ENCODE measurements around the gene FHOD3. TPM values are rescaled to one million over a fixed set of nuclear protein-coding genes. Genes with fewer than 3 reads are reported as not detected.

FHOD3 gene
- total and polyA plus RNA-seq, 2 of the 8 experiments (the other 6 are each of a cell fraction or from before 2014, with no cell fraction given): 9.7 to 10.5 TPM

GRCh38 chr18:36525913-36526312 lies 228.4 kb downstream of the FHOD3 start:
- H3K56ac ChIP-seq (replicated peaks; ENCODE audit: insufficient read length, low read depth, low read length): no peak overlapping the region
- H3K23me2 ChIP-seq (ENCODE audit: low read depth, low read length): 0 out of 2 replicates have a peak, but pooled peaks cover 2% of the 10 kb centered on the region
- no peaks in the 10 kb centered on the region for H3K36me3 ChIP-seq (ENCODE audit: control insufficient read depth in 2 of 4, insufficient read depth in 4 of 4, low read length in 3 of 4)
- no peak overlapping the region for H2AK5ac ChIP-seq (ENCODE audit: low read depth, low read length)
- H3K27me3 ChIP-seq (replicated peaks in 1 of 4; ENCODE audit: control insufficient read depth in 3 of 4, extremely low read depth in 1 of 4, insufficient read depth in 3 of 4, low read length in 3 of 4): no peaks in the 10 kb centered on the region
- DNase-seq (ENCODE audit: low read depth in 1 of 2, low spot score in 2 of 2) (no peak), FAIRE-seq (no peak)
- H2BK5ac ChIP-seq (ENCODE audit: low read depth, low read length): no peak overlapping the region
- no peak overlapping the region for H3K18ac ChIP-seq (ENCODE audit: extremely low read depth, low read length)
- H3K9me3 ChIP-seq (ENCODE audit: insufficient read depth in 2 of 2, low read depth in 1 of 2, low read length in 1 of 2): no peaks in the 10 kb centered on the region
- H3K14ac ChIP-seq (ENCODE audit: insufficient read length): no peak overlapping the region
- no peak overlapping the region for H3K27ac ChIP-seq (ENCODE audit: low read depth, low read length)
- no peaks in the 10 kb centered on the region for H3K79me2 ChIP-seq (ENCODE audit: control insufficient read depth in 1 of 2, insufficient read depth in 2 of 2, low read length in 2 of 2)
- H3K4ac ChIP-seq (replicated peaks; ENCODE audit: insufficient read length, low read depth, low read length): no peak overlapping the region
- no peak overlapping the region for H3K23ac ChIP-seq (ENCODE audit: insufficient read length)
- no peak overlapping the region for H2BK12ac ChIP-seq (ENCODE audit: low read depth, low read length)
- no peaks in the 10 kb centered on the region for H4K20me1 ChIP-seq (replicated peaks in 1 of 2; ENCODE audit: control insufficient read depth in 1 of 2, insufficient read depth in 2 of 2, low read length in 2 of 2)
- TF ChIP-seq CTCF (IDR thresholded peaks at IDR 0.05; ENCODE audit: control extremely low read depth in 1 of 3, insufficient read depth in 1 of 3, low read depth in 1 of 3, low read length in 3 of 3) (no peak), PHF8 (conservative IDR thresholded peaks at IDR 0.05; ENCODE audit: low read depth, low read length) (no peak), SRF (IDR thresholded peaks at IDR 0.05; ENCODE audit: low read depth, low read length) (no peak), MAX (IDR thresholded peaks at IDR 0.05) (no peak), EGR1 (IDR thresholded peaks at IDR 0.05; ENCODE audit: borderline replicate concordance, low read depth, low read length) (no peak), RAD21 (IDR thresholded peaks at IDR 0.05 in 1 of 2, conservative IDR thresholded peaks at IDR 0.05 in 1 of 2; ENCODE audit: low read depth in 2 of 2, low read length in 2 of 2) (no peak)
- no peak overlapping the region for H2BK120ac ChIP-seq (replicated peaks; ENCODE audit: low read depth, low read length)
- H2AFZ ChIP-seq (ENCODE audit: low read length): no peak overlapping the region
- H3K9ac ChIP-seq (replicated peaks in 1 of 4; ENCODE audit: extremely low read depth in 1 of 4, low read depth in 3 of 4, low read length in 3 of 4): no peak overlapping the region
- H3K4me3 ChIP-seq (ENCODE audit: extremely low read depth in 1 of 4, insufficient read depth in 2 of 4, low read depth in 3 of 4, low read length in 4 of 4): no peak overlapping the region
- H3K4me1 ChIP-seq (replicated peaks in 1 of 4; ENCODE audit: control insufficient read depth in 3 of 4, insufficient read depth in 4 of 4, low read length in 3 of 4): peaks cover 0 to 13% (median 3%) of the 10 kb centered on the region in 4 experiments; a peak in 4 of 7 replicates
- no peak overlapping the region for H2BK15ac ChIP-seq (ENCODE audit: low read length)
- no peak overlapping the region for H3K4me2 ChIP-seq (ENCODE audit: insufficient read depth in 1 of 2, low read depth in 2 of 2, low read length in 2 of 2)
- no peak overlapping the region for H4K91ac ChIP-seq (replicated peaks; ENCODE audit: insufficient read length, low read length)
- H4K5ac ChIP-seq (ENCODE audit: insufficient read length, low read depth, low read length): no peak overlapping the region
- POLR2A ChIA-PET (ENCODE audit: partially characterized antibody): no interaction called here
- CTCF ChIA-PET (ENCODE audit: partially characterized antibody): interaction anchor here (1.7 to 2.7 kb wide), 3 partner anchors 11 to 47 kb away, joined by 4 to 10 read pairs (median 8); no protein-coding TSS in a partner anchor
- no peak overlapping the region for H4K8ac ChIP-seq (ENCODE audit: extremely low read depth, insufficient read depth, low read length)
- no peaks in the 10 kb centered on the region for H3K79me1 ChIP-seq (ENCODE audit: low read depth, low read length)
- 100% methylated on average over 3 of the region's 3 CpGs; no CpG with 5 or more reads in 1 of the 2 experiments for WGBS, 2 experiments (ENCODE audit: extremely low coverage in 1 of 2, insufficient coverage in 1 of 2, insufficient read length in 1 of 2, insufficient replicate concordance in 2 of 2, low coverage in 1 of 2, low lambda C conversion rate in 2 of 2, missing lambda C conversion rate in 1 of 2)
- no peak overlapping the region for H2BK20ac ChIP-seq (ENCODE audit: low read length)
